Inferior parietal cortex (tissue), 1 donor: ENCODE data around the gene TPK1.
"Not testable (repeated sequence)": the region's sequence is repeated elsewhere in the genome, so short reads cannot be mapped to it uniquely, and the experiment has no call there.

Source experiments
- DNase-seq: peaks from one replicate; pipeline ENCODE4 v3.0.0-alpha.2; 2016; ENCODE audit errors: extremely low spot score

The TPK1 gene

GRCh38 chr7:144629598-144629997 is 206.3 kb downstream of the TPK1 start:
- no peak for DNase-seq

- DNase-seq: no peak
Observed at GRCh38 chr7:144629011-144629410, 206.8 kb downstream of the TPK1 start.

- DNase-seq: no peak
Observed at GRCh38 chr7:144628176-144628575, 207.7 kb downstream of the TPK1 start.

GRCh38 chr7:144622745-144623144 is 213.1 kb downstream of the TPK1 start:
- no peak for DNase-seq

GRCh38 chr7:144606261-144606660 is 229.6 kb downstream of the TPK1 start:
- no peak for DNase-seq

GRCh38 chr7:144596953-144597352 is 238.9 kb downstream of the TPK1 start:
- no peak for DNase-seq

- no peak for DNase-seq
Observed at GRCh38 chr7:144594580-144594979, 241.3 kb downstream of the TPK1 start.

GRCh38 chr7:144588559-144589051 is 247.2 kb downstream of the TPK1 start:
- peak; percentile 31 for DNase-seq

GRCh38 chr7:144587701-144588100 is 248.2 kb downstream of the TPK1 start:
- no peak for DNase-seq

GRCh38 chr7:144584726-144585125 is 251.1 kb downstream of the TPK1 start:
- no peak for DNase-seq

- peak; percentile 38 for DNase-seq
Observed at GRCh38 chr7:144579687-144580086, 256.2 kb downstream of the TPK1 start.

- DNase-seq: no peak
Observed at GRCh38 chr7:144575456-144575855, 260.4 kb downstream of the TPK1 start.

- not testable (repeated sequence) for DNase-seq
Observed at GRCh38 chr7:144574753-144575152, 261.1 kb downstream of the TPK1 start.

GRCh38 chr7:144568233-144568632 is 267.6 kb downstream of the TPK1 start:
- DNase-seq: no peak

GRCh38 chr7:144565586-144565985 is 270.3 kb downstream of the TPK1 start:
- DNase-seq: no peak

GRCh38 chr7:144549861-144550260 is 286.0 kb downstream of the TPK1 start:
- DNase-seq: no peak

GRCh38 chr7:144548556-144548955 is 287.3 kb downstream of the TPK1 start:
- no peak for DNase-seq

- DNase-seq: no peak
Observed at GRCh38 chr7:144547888-144548287, 288.0 kb downstream of the TPK1 start.

GRCh38 chr7:144546782-144547181 is 289.1 kb downstream of the TPK1 start:
- DNase-seq: no peak

- DNase-seq: no peak
Observed at GRCh38 chr7:144545330-144545729, 290.5 kb downstream of the TPK1 start.

GRCh38 chr7:144534655-144535395 is 301.0 kb downstream of the TPK1 start:
- no peak for DNase-seq

GRCh38 chr7:144534196-144534595 is 301.7 kb downstream of the TPK1 start:
- no peak for DNase-seq

- DNase-seq: no peak
Observed at GRCh38 chr7:144531181-144531580, 304.7 kb downstream of the TPK1 start.
